ENCODE data around the gene SHOX. TPM values are rescaled to one million over a fixed set of nuclear protein-coding genes. Genes with fewer than 3 reads are reported as not detected.
"Not testable (repeated sequence)": the region's sequence is repeated elsewhere in the genome, so short reads cannot be mapped to it uniquely, and the experiment has no call there.

SHOX gene
- total RNA-seq, 4 donors from 2014 or later: 0.17 TPM; not detected in 3

DNA sequence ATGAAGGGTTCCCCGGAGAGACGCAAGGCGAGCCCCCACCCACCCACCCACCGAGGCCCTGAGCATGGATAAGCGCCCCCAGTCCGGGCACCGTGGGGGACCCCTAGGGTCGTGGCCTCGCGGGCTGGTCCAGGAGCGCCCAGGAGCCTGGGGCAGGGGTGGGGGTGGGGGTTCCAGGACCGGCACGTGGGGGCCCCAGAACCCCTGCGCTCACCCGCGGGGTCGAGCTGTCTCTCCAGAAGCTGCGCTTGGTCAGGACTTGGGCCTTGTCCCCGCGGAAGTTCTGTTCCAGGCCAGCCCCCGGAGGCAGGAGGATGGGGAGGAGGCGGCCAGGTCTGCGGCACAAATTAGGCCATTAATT is 11.2 kb upstream of the SHOX start:
- WGBS: no CpG with 5 or more reads among the region's 23 CpGs
- intact Hi-C loops (cut with DNase I): no loop called here
- peak; percentile 34 for DNase-seq (ENCODE audit: extremely low spot score)
- Histone ChIP-seq H3K36me3 (no peaks in the 10 kb centered on the region), H3K27me3 (peaks cover 0 to 89% (median 22%) of the 10 kb centered on the region in 4 donors), H3K4me3 (no peak overlapping the region), H3K4me1 (peaks cover 0 to 12% (median 10%) of the 10 kb centered on the region in 4 donors), H3K9me3 (no peaks in the 10 kb centered on the region), H3K27ac (replicated peaks in 1 of 4) (no peak overlapping the region)
- TF ChIP-seq EP300 (IDR thresholded peaks at IDR 0.05) (no peak), POLR2A (IDR thresholded peaks at IDR 0.05; ENCODE audit: low read depth) (no peak), POLR2AphosphoS5 (IDR thresholded peaks at IDR 0.05) (no peak), CTCF (IDR thresholded peaks at IDR 0.05) (no peak)

DNA sequence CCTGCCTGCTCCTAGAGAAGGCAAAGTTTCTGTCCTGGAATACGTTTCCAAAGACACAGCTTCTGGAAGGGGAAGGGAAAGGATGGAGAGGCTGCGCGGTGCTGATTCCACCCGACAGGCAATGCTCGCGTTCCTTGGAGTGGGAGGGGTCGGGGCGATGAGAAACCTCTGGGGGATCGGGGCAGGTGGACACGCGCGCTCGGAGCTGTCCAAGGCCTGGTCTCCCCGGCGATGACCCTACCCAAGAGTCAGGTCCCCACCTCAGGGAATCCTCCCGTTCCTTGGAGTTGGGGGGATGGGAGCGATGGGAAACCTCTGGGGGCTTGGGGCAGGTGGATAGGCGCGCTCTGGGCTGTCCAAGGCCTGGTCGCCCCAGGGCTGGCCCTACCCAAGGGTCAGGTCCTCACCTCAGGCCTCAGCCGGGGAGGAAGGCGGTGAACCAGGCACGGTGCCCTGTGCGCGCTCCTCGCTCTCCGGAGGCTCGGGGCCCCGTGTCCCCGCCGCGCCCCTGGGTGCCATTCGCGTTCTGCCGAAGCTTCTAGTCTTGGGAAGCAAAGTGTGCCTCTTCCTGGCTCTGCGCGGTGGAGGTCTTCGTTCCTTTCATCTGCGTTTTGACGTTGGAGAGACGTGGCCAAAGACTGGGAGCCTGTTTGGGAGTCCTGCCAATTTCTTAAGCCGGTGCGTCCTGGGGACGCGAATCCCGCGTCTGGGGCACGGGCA is 10.6 kb upstream of the SHOX start:
- peaks cover 0 to 90% (median 22%) of the 10 kb centered on the region in 4 donors for H3K27me3 ChIP-seq

DNA sequence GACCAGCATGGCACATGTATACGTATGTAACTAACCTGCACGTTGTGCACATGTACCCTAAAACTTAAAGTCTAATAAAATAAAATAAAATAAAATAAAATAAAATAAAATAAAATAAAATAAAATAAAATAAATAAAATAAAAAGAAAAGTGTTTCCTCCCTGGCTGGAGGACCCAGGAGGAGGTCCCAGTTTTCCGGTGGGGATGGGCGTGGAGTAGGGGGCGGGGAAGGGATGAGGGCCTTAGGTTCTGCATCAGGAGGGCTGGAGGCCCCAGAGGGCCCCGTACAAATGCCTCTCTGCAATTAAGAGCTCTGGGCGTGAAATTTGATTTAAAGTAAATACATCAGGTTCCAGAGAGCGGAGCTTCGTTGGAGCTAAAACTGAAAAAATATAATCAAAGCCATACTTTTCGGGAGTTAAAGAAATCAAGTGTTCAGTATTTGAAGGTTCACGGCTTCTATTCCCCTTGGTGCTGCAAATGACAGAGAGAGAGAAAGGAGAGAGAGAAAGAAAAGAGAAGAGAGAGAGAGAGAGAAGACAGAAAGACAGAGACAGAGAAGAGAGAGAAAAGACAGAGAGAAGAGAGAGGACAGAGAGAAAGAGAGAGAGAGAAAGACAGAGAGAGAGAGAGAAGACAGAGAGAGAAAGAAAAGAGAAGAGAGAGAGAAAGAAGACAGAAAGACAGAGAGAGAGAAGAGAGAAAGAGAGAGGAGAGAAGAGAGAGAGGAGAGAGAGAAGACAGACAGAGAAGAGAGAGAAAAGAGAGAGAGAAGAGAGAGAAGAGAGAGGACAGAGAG is 8.7 kb upstream of the SHOX start:
- no peaks in the 10 kb centered on the region for H3K36me3 ChIP-seq
- intact Hi-C loops (cut with DNase I): no loop called here
- TF ChIP-seq EP300 (IDR thresholded peaks at IDR 0.05): no peak
- no peak for TF ChIP-seq POLR2A (IDR thresholded peaks at IDR 0.05; ENCODE audit: low read depth)
- TF ChIP-seq CTCF (IDR thresholded peaks at IDR 0.05): no peak
- TF ChIP-seq POLR2AphosphoS5 (IDR thresholded peaks at IDR 0.05): no peak
- no peak overlapping the region for H3K27ac ChIP-seq (replicated peaks in 1 of 4)
- no peaks in the 10 kb centered on the region for H3K9me3 ChIP-seq
- WGBS: 19% methylated on average over 11 of the region's 11 CpGs
- peaks cover 0 to 13% (median 10%) of the 10 kb centered on the region in 4 donors for H3K4me1 ChIP-seq
- peaks cover 0 to 79% (median 22%) of the 10 kb centered on the region in 4 donors for H3K27me3 ChIP-seq
- DNase-seq (ENCODE audit: extremely low spot score): peak; percentile 1
- no peak overlapping the region for H3K4me3 ChIP-seq

More for the DNA sequence above, 10.6 kb upstream of the SHOX start:
- no peaks in the 10 kb centered on the region for H3K9me3 ChIP-seq
- intact Hi-C loops (cut with DNase I): no loop called here
- TF ChIP-seq CTCF (IDR thresholded peaks at IDR 0.05): no peak
- no peak for TF ChIP-seq EP300 (IDR thresholded peaks at IDR 0.05)
- no peak for TF ChIP-seq POLR2AphosphoS5 (IDR thresholded peaks at IDR 0.05)
- no peak for TF ChIP-seq POLR2A (IDR thresholded peaks at IDR 0.05; ENCODE audit: low read depth)
- WGBS: 2% methylated on average over 33 of the region's 48 CpGs
- H3K27ac ChIP-seq (replicated peaks in 1 of 4): no peak overlapping the region
- H3K4me3 ChIP-seq: no peak overlapping the region
- H3K36me3 ChIP-seq: no peaks in the 10 kb centered on the region
- peak; percentile 79 for DNase-seq (ENCODE audit: extremely low spot score)
- H3K4me1 ChIP-seq: peaks cover 0 to 13% (median 10%) of the 10 kb centered on the region in 4 donors

- 24% methylated on average over 3 of the region's 3 CpGs for WGBS
- Histone ChIP-seq H3K27me3 (peaks cover 0 to 79% (median 20%) of the 10 kb centered on the region in 4 donors), H3K4me1 (peaks cover 0 to 17% (median 10%) of the 10 kb centered on the region in 4 donors)
- H3K27ac ChIP-seq (replicated peaks in 1 of 4); intact Hi-C loops (cut with DNase I); DNase-seq (ENCODE audit: extremely low spot score); H3K36me3 ChIP-seq; H3K9me3 ChIP-seq; H3K4me3 ChIP-seq: not testable (repeated sequence)
Measured at GRCh38 chrX:622802-623201, 7.8 kb upstream of the SHOX start.

DNA sequence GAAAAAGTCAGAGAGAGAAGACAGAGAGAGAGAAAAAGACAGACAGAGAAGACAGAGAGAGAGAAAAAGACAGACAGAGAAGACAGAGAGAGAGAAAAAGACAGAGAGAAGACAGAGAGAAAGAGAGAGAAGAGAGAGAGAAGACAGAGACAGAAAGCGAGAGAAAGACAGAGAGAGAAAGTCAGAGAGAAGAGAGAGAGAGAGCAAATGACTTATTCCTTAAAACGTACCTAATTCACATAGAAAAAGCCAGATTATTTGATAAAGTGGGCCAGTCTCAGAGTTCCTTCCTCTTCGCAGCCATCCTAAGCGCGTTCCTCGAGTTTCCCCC is 7.4 kb upstream of the SHOX start:
- peak overlapping the region in 1 of 4 donors; percentile 36 for H3K4me3 ChIP-seq
- TF ChIP-seq POLR2AphosphoS5 (IDR thresholded peaks at IDR 0.05) (no peak), CTCF (IDR thresholded peaks at IDR 0.05) (no peak), POLR2A (IDR thresholded peaks at IDR 0.05; ENCODE audit: low read depth) (no peak), EP300 (IDR thresholded peaks at IDR 0.05) (no peak)
- H3K27ac ChIP-seq (replicated peaks in 1 of 4): no peak overlapping the region
- peaks cover 0 to 17% (median 10%) of the 10 kb centered on the region in 4 donors for H3K4me1 ChIP-seq
- no peak for DNase-seq (ENCODE audit: extremely low spot score)
- peaks cover 0 to 77% (median 19%) of the 10 kb centered on the region in 4 donors for H3K27me3 ChIP-seq
- under 1% methylated on average over 6 of the region's 6 CpGs for WGBS
- intact Hi-C loops (cut with DNase I): no loop called here
- H3K9me3 ChIP-seq: no peaks in the 10 kb centered on the region
- H3K36me3 ChIP-seq: no peaks in the 10 kb centered on the region
